HG02943 (cell line): ENCODE results near the gene PCDHB9.
"Not testable (repeated sequence)": the region's sequence is repeated elsewhere in the genome, so short reads cannot be mapped to it uniquely, and the experiment has no call there.

Experiments
- ATAC-seq: cut with Tn5 transposase; IDR thresholded peaks from one replicate; pipeline ENCODE4 v1.9.1; 2021; ENCODE audit warnings: mild to moderate bottlenecking, low read depth, moderate library complexity; ENCODE audit not compliant: unreplicated experiment

PCDHB9 gene

GRCh38 chr5:141184117-141184855 is 2.7 kb upstream of the PCDHB9 start:
- ATAC-seq = not testable (repeated sequence)

GRCh38 chr5:141188682-141189081 is 1.7 kb downstream of the PCDHB9 start:
- ATAC-seq = not testable (repeated sequence)

GRCh38 chr5:141189131-141189530 is 2.2 kb downstream of the PCDHB9 start:
- ATAC-seq = not testable (repeated sequence)

GRCh38 chr5:141192110-141192725 is 5.3 kb downstream of the PCDHB9 start, which contains the start of gene PCDHB10:
Gene PCDHB10, plus strand, starts transcription at chr5:141192353. Its CDS starts 200 bp downstream, at chr5:141192553.
- ATAC-seq = no peak

GRCh38 chr5:141194332-141194731 is 7.4 kb downstream of the PCDHB9 start:
- not testable (repeated sequence) for ATAC-seq

GRCh38 chr5:141196363-141196762 is 9.4 kb downstream of the PCDHB9 start:
- no peak for ATAC-seq

GRCh38 chr5:141199359-141200235 is 12.6 kb downstream of the PCDHB9 start, which contains the start of gene PCDHB11:
Gene PCDHB11, plus strand, starts transcription at chr5:141199627. Its CDS starts 148 bp downstream, at chr5:141199775.
- ATAC-seq = no peak

- not testable (repeated sequence) for ATAC-seq
Measured at GRCh38 chr5:141201126-141201525, 14.2 kb downstream of the PCDHB9 start.

- ATAC-seq = not testable (repeated sequence)
Measured at GRCh38 chr5:141201646-141202045, 14.7 kb downstream of the PCDHB9 start.

GRCh38 chr5:141208478-141208877 is 21.5 kb downstream of the PCDHB9 start, which contains the start of gene PCDHB12:
Gene PCDHB12, plus strand, starts transcription at chr5:141208719. Its CDS starts 189 bp downstream, at chr5:141208908.
- no peak for ATAC-seq

GRCh38 chr5:141210281-141210680 is 23.3 kb downstream of the PCDHB9 start:
- ATAC-seq = not testable (repeated sequence)

GRCh38 chr5:141210849-141211248 is 23.9 kb downstream of the PCDHB9 start:
- not testable (repeated sequence) for ATAC-seq

- not testable (repeated sequence) for ATAC-seq
Measured at GRCh38 chr5:141213656-141214339, 26.8 kb downstream of the PCDHB9 start, which contains the start of gene PCDHB13. Gene PCDHB13, plus strand, starts transcription at chr5:141213919. Its CDS starts 205 bp downstream, at chr5:141214124.

- not testable (repeated sequence) for ATAC-seq
Measured at GRCh38 chr5:141214583-141214982, 27.6 kb downstream of the PCDHB9 start.

- ATAC-seq = not testable (repeated sequence)
Measured at GRCh38 chr5:141215504-141215903, 28.5 kb downstream of the PCDHB9 start.

GRCh38 chr5:141216035-141216434 is 29.1 kb downstream of the PCDHB9 start:
- ATAC-seq = not testable (repeated sequence)

GRCh38 chr5:141223112-141223783 is 36.3 kb downstream of the PCDHB9 start, which contains the start of gene PCDHB14:
Gene PCDHB14, plus strand, starts transcription at chr5:141223343. Its CDS starts 163 bp downstream, at chr5:141223506.
- no peak for ATAC-seq

- ATAC-seq = not testable (repeated sequence)
Measured at GRCh38 chr5:141224844-141225243, 37.9 kb downstream of the PCDHB9 start.

GRCh38 chr5:141225421-141225820 is 38.5 kb downstream of the PCDHB9 start:
- not testable (repeated sequence) for ATAC-seq
